ENCODE results near the gene ABHD6. TPM values are rescaled to one million over a fixed set of nuclear protein-coding genes. Genes with fewer than 3 reads are reported as not detected.
A peak's percentile ranks its signal among the peaks of the same experiment; 100 is the strongest.

ABHD6 gene
- total RNA-seq, 1 donor from 2014 or later: 4.9 TPM

DNA sequence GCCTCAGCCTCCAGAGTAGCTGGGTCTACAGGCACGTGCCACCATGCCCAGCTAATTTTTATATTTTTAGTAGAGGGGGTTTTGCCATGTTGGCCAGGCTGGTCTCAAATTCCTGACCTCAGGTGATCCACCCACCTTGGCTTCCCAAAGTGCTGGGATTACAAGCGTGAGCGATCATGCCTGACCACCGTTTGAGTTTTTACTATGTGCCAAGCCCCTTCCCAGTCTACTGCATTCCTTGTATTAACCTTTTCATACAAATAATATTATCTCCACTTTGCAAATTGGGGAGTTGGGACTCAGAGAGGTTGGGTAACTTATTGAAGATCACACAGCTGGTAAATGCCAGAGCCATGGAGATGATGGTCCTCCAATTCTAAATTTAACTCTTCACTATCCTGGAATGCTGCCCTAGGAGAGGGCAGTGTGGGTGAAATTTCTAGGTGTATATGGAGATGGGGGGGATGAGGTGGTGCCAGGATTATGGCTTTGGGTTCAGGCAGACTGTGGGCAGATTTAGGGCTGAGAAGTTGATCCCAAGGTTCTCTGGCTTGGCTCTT, 94.1 kb downstream of the ABHD6 start:
- DNase-seq (ENCODE audit: low spot score in 2 of 2, unreplicated experiment in 2 of 2): no peak
- no peaks in the 10 kb centered on the region for H3K9me3 Mint-ChIP-seq
- H3K36me3 Mint-ChIP-seq: no peaks in the 10 kb centered on the region
- TF ChIP-seq, protein P1, sequence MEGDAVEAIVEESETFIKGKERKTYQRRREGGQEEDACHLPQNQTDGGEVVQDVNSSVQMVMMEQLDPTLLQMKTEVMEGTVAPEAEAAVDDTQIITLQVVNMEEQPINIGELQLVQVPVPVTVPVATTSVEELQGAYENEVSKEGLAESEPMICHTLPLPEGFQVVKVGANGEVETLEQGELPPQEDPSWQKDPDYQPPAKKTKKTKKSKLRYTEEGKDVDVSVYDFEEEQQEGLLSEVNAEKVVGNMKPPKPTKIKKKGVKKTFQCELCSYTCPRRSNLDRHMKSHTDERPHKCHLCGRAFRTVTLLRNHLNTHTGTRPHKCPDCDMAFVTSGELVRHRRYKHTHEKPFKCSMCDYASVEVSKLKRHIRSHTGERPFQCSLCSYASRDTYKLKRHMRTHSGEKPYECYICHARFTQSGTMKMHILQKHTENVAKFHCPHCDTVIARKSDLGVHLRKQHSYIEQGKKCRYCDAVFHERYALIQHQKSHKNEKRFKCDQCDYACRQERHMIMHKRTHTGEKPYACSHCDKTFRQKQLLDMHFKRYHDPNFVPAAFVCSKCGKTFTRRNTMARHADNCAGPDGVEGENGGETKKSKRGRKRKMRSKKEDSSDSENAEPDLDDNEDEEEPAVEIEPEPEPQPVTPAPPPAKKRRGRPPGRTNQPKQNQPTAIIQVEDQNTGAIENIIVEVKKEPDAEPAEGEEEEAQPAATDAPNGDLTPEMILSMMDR (IDR thresholded peaks at IDR 0.05; ENCODE audit: unreplicated experiment): no peak
- peaks cover 22% of the 10 kb centered on the region for H3K4me1 Mint-ChIP-seq
- no peaks in the 10 kb centered on the region for H3K27me3 Mint-ChIP-seq (ENCODE audit: low read depth)
- H3K4me3 Mint-ChIP-seq: peak overlapping the region; percentile 70
- no peak overlapping the region for H3K27ac Mint-ChIP-seq

DNA sequence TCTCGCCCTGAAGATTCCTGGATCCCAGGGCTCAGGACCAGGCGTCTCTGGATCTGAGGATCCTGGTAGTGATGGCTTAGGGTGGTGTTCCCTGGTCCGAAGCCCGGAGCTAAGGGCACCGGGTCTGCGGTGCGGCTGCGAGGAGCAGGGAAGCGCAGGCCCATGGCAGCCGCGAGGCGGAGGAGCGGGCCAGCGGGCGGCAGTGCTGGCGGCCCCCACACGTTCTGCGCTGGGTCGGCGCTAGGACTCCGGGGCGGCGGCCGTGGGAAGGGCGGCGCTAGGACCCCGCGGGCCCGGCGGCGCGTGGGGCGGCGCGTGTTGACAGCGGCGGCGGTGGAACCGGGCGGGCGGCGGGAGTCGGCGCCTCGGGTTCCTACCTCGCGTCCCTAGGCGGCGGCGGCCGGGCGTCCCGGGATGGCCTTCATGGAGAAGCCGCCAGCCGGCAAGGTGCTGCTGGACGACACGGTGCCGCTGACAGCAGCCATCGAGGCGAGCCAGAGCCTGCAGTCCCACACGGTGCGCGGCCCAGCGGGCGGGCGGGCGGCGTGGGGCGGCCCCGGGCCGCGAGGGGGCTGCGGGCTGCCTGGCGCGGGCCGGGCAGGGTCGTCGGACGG, 95.1 kb downstream of the ABHD6 start, which contains the start of gene PXK:
PXK (plus strand) TSS at position 318 of the 614 bp plus-strand sequence; CDS start at position 415, 97 bp downstream.
- Mint-ChIP-seq H3K9me3 (no peaks in the 10 kb centered on the region), H3K4me1 (peaks cover 22% of the 10 kb centered on the region), H3K27ac (peak within 1 kb of the TSS; percentile 85), H3K4me3 (peak within 1 kb of the TSS; percentile 99), H3K36me3 (no peaks in the 10 kb centered on the region), H3K27me3 (ENCODE audit: low read depth) (no peaks in the 10 kb centered on the region)
- TF ChIP-seq, protein P1 (IDR thresholded peaks at IDR 0.05; ENCODE audit: unreplicated experiment): no peak
- peak; percentile 48 to 74 for DNase-seq (ENCODE audit: low spot score in 2 of 2, unreplicated experiment in 2 of 2)

DNA sequence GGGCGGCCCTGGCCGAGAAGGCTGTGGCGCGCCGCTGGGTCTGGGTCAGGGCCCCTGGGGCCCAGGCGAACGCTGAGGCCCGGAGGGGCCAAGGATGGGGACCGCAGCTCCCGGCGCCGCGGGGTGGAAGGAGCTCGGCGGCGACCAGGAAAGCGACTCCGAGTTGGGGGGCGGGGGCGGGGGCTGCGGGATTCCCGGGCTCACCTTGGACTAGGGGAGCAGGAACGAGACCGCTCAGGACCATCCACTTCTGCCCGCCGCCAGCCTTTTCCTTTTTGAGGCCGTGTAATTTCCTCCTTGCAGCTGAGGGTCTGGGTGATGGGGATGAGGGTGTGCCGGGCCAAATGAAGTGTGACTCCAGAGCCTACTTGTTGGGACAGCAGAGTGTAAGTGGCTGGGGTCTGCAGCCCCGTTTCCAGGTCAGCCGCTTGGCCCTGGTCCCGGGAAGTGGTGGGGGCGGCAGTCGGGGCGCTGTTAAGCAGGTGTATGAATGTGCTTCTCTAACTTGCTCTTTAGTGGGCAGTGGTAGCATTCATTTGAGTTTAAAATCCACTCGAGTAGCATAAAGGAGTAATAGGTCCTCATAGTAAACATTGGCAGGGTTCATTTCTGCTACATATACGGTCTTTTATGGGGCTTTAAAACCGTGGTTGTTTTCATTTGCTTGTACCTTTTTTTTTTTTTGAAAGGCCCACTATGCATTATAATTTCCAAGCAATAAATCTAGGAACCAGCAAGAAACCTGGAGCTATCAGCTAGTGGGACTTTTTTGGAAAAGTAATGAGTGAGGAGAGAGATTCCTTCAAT, 95.8 kb downstream of the ABHD6 start:
- peak overlapping the region; percentile 85 for H3K27ac Mint-ChIP-seq
- H3K36me3 Mint-ChIP-seq: no peaks in the 10 kb centered on the region
- TF ChIP-seq, protein P1 (IDR thresholded peaks at IDR 0.05; ENCODE audit: unreplicated experiment): no peak
- no peaks in the 10 kb centered on the region for H3K9me3 Mint-ChIP-seq
- DNase-seq (ENCODE audit: low spot score in 2 of 2, unreplicated experiment in 2 of 2): peak in 1 of 2 experiments; percentile 45
- H3K4me3 Mint-ChIP-seq: peak overlapping the region; percentile 99
- no peaks in the 10 kb centered on the region for H3K27me3 Mint-ChIP-seq (ENCODE audit: low read depth)
- peaks cover 22% of the 10 kb centered on the region for H3K4me1 Mint-ChIP-seq

DNA sequence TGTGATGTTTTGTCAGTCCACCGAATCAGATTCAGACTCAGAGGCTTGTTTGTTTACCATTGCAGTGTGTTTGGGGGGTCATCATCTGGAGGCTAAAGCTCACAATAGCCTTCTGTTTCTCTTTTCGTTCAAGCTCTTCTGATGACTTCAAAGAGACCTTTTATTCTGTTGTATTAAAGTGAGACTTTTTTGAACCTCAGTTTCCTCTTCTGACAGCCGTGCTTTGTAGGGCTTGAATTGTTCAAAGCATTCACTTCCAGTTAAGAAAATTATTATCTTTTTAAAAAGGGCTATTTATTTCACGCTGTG, 96.4 kb downstream of the ABHD6 start:
- DNase-seq (ENCODE audit: low spot score in 2 of 2, unreplicated experiment in 2 of 2): no peak
- Mint-ChIP-seq H3K9me3 (no peaks in the 10 kb centered on the region), H3K4me1 (peaks cover 22% of the 10 kb centered on the region), H3K36me3 (peaks cover 1% of the 10 kb centered on the region), H3K27me3 (ENCODE audit: low read depth) (no peaks in the 10 kb centered on the region), H3K27ac (no peak overlapping the region), H3K4me3 (peak overlapping the region; percentile 99)
- TF ChIP-seq, protein P1 (IDR thresholded peaks at IDR 0.05; ENCODE audit: unreplicated experiment): no peak

DNA sequence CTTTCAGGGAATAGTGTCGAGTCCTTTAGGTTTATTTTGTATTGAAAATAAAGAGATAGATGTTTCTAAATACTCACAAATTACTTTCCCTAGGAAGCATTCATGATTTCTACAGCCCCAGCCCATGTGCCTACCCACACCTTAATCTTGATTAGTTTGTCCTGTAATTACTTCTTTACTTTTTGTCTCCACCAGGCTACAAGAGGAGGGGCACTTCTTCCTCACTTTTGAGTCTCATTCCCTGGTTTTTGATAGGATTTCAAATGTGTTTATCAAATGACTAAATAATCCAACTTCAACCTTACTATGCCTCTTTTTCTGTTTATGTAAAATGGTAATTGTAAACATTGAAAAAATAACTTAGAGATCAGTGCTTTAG, 96.9 kb downstream of the ABHD6 start:
- peak overlapping the region; percentile 13 for H3K4me3 Mint-ChIP-seq
- peaks cover 22% of the 10 kb centered on the region for H3K4me1 Mint-ChIP-seq
- H3K27me3 Mint-ChIP-seq (ENCODE audit: low read depth): no peaks in the 10 kb centered on the region
- TF ChIP-seq, protein P1 (IDR thresholded peaks at IDR 0.05; ENCODE audit: unreplicated experiment): no peak
- no peaks in the 10 kb centered on the region for H3K9me3 Mint-ChIP-seq
- peaks cover 2% of the 10 kb centered on the region for H3K36me3 Mint-ChIP-seq
- H3K27ac Mint-ChIP-seq: no peak overlapping the region
- no peak for DNase-seq (ENCODE audit: low spot score in 2 of 2, unreplicated experiment in 2 of 2)

Measured in mesothelial cell of epicardium (in vitro differentiated cells).